Measurements from ENCODE around the gene BAMBI.

BAMBI gene

DNA sequence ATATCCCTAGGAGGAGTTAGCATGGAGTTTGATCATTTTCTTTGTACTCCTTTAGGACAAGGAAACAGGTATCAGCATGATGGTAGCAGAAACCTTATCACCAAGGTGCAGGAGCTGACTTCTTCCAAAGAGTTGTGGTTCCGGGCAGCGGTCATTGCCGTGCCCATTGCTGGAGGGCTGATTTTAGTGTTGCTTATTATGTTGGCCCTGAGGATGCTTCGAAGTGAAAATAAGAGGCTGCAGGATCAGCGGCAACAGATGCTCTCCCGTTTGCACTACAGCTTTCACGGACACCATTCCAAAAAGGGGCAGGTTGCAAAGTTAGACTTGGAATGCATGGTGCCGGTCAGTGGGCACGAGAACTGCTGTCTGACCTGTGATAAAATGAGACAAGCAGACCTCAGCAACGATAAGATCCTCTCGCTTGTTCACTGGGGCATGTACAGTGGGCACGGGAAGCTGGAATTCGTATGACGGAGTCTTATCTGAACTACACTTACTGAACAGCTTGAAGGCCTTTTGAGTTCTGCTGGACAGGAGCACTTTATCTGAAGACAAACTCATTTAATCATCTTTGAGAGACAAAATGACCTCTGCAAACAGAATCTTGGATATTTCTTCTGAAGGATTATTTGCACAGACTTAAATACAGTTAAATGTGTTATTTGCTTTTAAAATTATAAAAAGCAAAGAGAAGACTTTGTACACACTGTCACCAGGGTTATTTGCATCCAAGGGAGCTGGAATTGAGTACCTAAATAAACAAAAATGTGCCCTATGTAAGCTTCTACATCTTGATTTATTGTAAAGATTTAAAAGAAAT is 4.8 kb downstream of the BAMBI start:
- TF ChIP-seq ZNF274 (IDR thresholded peaks at IDR 0.05; ENCODE audit: low read depth, low read length): no peak
- no peak overlapping the region for H3K4me3 ChIP-seq (ENCODE audit: low read length)

DNA sequence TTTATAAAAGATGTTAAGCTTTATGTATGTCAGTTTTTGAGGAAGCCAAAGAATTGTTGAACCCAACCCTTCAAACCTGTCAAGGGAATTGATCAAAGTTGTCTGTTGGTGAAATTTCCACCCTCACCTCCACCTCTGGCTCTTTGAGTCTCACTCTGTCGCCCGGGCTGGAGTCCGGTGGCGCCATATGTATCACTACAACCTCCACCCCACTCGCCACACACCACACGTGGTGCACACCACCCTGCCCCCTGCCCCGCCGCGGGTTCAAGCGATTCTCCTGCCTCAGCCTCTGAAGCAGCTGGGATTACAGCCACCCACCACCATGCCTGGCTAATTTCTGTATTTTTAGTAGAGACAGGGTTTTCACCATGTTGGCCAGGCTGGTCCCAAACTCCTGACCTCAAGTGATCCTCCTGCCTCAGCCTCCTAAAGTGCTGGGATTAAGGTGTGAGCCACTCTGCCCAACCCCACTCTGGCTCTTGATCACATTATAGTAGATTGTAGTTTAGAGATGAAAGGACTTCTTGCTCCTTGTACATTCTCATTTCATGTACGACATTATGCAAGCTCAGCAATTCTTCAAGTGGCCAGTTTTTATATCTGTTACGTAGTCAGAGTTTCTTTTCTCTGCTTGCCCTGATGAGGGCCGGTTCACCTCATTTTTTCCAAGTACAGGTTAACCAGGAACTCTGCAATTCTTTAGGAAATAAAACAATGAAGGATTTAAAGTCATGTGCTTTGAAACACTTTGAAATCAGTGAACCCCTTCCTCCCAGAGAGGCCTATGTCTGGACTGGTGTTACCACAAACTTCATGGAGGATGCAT is 7.0 kb downstream of the BAMBI start:
- TF ChIP-seq ZNF274 (IDR thresholded peaks at IDR 0.05; ENCODE audit: low read depth, low read length): no peak
- no peak overlapping the region for H3K4me3 ChIP-seq (ENCODE audit: low read length)

DNA sequence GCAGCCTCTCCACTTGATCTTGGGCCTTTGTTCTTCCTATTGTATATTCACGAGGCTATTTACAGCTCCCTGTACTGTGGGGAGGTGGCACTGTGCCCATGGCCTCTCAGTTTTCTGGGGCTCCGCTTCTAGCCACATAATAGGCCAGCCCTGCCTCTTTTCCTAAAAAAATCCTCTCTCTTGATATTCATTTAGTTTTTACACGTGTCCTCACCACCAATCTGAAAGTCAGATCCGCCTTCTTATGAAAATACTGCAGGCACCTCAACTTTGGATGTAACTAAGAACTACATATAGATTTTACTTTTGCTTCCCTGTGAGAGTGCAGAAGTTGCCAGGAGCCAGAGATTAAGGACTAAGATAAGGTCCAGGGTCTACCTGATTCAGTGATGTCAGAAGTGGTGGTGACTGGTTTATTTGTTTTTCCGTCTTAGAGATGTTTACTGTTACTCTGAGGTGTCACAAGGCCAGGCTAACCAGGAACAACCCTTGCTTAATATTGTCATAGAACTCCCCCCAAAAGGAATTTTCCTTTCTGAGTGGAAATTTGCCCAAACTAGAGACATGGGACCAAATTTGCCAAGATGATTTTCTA is 7.8 kb downstream of the BAMBI start:
- no peak for TF ChIP-seq ZNF274 (IDR thresholded peaks at IDR 0.05; ENCODE audit: low read depth, low read length)
- H3K4me3 ChIP-seq (ENCODE audit: low read length): no peak overlapping the region

DNA sequence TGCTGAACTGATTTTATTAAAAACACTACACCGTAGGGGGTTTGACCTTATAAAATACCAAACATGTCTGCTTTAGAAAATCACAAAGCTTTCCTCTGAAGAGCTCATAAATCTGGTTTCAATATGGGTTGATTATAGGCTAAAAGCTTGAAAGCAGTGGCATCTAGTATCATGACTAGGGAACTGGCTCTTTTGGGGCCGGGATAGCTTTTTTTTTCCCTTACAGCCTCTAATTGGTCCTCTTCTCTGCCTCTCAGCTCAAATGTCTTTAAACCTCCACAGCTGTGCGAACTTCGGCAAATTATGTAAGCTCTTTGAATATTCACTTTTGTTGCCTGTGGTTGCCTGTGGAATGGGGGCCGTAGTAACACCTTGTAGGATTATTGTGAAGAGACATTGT is 8.4 kb downstream of the BAMBI start:
- H3K4me3 ChIP-seq (ENCODE audit: low read length): no peak overlapping the region
- no peak for TF ChIP-seq ZNF274 (IDR thresholded peaks at IDR 0.05; ENCODE audit: low read depth, low read length)

DNA sequence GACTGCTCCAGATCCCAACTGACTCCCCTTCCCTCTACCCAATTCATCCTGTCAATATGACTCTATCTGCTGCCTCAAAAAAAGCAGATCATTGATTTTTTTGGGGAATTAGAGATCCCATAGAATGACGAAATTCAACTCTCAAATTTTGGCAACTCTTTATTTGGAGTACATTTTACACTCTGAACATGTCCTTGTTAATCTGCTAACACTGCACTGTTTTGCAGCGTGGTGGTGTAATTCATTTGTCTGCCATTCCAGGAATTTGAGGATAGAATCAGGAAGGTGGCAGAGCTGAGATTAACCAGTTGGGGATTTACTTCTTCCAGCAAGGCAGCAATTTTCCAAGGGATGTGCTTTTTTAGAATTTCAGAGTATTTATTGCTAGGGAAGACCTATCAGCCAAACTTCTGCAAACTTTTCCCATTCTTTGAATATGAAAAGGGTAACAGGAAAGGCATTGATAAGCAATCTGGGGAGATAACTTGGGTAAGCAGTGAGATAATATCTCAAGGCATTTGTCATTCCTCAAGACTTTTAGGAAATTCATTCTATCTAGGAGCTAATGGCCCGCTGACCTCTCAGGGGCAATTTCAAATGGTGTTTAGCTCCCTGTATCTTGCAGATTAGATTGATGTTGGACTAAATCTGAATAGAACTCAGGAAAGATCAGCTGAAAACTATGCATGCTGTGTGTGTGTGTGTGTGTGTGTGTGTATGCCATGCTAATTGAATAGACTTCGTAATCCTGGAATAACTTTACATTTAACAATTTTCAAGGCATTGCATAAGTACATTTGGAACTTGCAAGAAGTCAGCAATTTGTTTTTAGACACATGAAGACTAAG is 9.7 kb downstream of the BAMBI start:
- H3K4me3 ChIP-seq (ENCODE audit: low read length): no peak overlapping the region
- TF ChIP-seq ZNF274 (IDR thresholded peaks at IDR 0.05; ENCODE audit: low read depth, low read length): no peak

DNA sequence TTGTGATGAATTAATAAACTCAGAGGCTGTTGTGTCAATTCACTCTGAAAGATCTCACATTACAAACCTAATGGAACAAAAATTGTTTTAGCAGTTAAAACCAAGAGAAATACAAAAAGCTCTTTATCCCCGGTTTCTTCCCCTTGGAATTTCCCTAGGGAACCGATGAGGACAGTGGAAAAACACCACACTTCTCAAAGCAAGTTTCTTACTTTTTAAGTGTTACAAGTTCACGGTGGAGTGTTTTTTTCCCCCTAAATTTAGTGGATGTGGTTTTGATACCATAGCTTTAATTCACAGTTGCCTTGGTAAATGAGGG is 10.3 kb downstream of the BAMBI start:
- no peak overlapping the region for H3K4me3 ChIP-seq (ENCODE audit: low read length)
- no peak for TF ChIP-seq ZNF274 (IDR thresholded peaks at IDR 0.05; ENCODE audit: low read depth, low read length)

DNA sequence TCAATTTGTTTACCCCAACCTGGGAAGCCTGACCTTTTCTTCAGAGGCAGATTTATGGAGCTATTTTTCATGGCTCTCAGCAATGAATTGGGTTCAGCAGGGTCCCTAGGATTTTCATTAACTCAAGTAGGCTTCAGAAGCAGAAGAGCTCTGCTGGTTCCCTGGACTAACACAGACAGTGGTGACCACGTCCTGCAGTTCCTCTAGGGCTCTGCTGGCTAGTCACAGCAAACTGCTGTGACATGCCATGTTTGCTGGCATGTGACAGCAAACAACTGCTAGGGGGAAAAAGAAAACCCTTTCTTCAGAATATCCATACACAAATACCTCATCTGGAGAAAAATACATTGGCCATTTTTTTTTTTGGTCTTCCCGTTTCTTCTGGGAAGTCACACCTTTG is 13.2 kb downstream of the BAMBI start:
- H3K4me3 ChIP-seq (ENCODE audit: low read length): no peak overlapping the region
- no peak for TF ChIP-seq ZNF274 (IDR thresholded peaks at IDR 0.05; ENCODE audit: low read depth, low read length)

DNA sequence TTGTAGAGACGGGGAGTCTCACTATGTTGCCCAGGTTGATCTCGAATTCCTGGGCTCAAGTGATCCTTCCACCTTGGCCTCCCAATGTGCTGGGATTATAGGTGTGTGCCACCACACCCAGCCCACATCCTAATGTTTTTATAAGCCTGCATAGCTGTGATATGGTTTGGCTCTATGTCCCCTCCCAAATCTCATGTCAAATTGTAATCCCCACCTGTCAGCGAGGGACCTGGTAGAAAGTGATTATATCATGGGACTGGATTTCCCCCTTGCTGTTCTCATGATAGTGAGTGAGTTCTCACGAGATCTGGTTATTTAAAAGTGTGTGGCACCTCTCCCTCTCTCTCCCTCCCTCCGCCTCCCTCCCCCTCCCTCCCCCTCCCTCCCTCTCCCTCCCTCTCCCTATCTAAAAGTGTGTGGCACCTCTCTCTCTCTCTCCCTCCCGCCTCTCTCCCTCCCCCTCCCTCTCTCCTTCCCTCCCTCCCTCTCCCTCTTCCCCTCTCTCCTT is 13.9 kb downstream of the BAMBI start:
- TF ChIP-seq ZNF274 (IDR thresholded peaks at IDR 0.05; ENCODE audit: low read depth, low read length): no peak
- H3K4me3 ChIP-seq (ENCODE audit: low read length): no peak overlapping the region

DNA sequence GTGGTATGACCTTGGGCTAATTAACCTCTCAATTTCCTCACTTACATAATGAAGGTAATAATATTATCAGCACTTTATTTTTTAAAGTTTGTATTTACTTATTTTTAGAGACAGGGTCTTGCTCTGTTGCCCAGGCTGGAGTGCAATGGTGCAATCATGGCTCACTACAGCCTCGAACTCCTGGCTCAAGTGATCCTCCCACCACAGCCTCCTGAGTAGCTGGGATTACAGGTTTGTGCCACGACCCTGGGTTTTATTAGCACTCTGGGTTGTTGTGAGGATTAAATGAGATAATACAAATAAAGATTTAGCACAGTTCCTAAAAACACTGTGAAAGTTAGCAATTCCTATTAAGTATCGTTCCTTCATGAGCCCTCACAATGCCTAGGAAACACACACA is 14.7 kb downstream of the BAMBI start:
- no peak for TF ChIP-seq ZNF274 (IDR thresholded peaks at IDR 0.05; ENCODE audit: low read depth, low read length)
- no peak overlapping the region for H3K4me3 ChIP-seq (ENCODE audit: low read length)

DNA sequence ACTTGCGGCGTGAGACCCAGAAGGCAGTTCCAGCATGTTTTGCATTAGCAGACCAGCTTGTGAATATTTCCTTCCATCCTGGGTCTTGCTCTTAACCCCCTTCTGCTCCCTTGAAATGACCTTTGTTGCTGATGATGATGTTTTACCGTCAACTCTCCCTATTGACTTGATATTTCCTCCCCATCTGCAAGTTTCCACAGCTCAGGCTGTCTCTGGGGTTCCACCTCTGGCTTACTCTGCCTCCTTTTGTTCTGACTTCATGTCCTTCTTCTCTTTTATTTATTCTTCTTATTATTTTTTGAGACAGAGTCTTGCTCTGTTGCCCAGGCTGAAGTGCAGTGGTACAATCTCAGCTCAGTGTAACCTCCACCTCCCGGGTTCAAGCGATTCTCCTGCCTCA is 17.2 kb downstream of the BAMBI start:
- TF ChIP-seq ZNF274 (IDR thresholded peaks at IDR 0.05; ENCODE audit: low read depth, low read length): no peak

DNA sequence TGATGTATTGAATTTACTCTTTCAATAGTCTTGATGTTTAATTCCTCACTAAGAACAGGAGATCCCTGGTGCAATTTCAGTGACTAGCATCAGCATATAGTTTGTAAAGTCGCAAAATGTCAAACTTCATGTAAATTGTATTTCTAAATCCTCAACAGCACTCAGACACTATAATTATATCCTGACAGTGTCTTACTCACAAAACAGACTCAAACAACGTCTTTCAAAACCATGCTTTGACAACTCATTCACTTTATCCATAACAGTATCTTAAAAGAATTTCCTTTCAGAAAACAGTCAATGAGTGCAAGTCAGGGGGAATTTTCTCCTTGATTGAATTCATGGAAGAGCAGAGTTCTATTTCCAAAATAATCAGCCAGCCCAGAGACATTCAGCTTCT is 20.8 kb downstream of the BAMBI start:
- no peak overlapping the region for H3K4me3 ChIP-seq (ENCODE audit: low read length)
- TF ChIP-seq ZNF274 (IDR thresholded peaks at IDR 0.05; ENCODE audit: low read depth, low read length): no peak

More for the DNA sequence above, 17.2 kb downstream of the BAMBI start:
- no peak overlapping the region for H3K4me3 ChIP-seq (ENCODE audit: low read length)

DNA sequence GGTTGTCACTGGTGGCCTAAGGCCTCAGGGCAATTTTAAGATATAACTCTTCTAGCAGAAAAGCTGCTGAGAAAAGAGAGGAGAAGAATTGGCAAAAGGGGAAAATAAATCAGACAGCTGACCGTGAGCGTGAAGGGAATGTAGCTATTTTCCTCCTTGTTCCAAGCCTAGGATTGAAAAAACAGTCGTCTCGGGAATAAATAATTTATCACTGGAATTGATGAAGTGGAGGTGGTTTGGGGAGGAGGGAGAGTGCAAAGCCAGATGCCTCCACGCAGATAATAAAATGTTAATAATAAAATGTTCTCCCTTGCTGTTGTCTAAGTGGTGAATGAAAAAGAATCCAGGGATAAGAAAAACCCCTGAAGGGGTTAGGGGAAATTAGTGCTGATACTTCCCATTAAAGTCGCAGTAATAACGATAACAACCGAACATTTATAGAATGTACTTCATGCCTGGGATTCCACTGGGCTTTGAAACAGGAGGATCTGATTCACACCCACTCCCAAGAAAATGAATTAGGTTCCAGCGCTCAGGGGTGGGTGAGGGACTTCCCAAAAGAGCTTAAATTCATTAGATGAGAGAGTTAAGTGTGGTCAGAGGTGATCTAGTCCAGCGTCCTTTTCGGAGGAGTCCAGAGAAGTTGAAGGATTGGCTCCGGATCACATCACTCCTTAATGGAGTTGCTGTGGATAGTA is 27.3 kb downstream of the BAMBI start:
- TF ChIP-seq ZNF274 (IDR thresholded peaks at IDR 0.05; ENCODE audit: low read depth, low read length): no peak
- no peak overlapping the region for H3K4me3 ChIP-seq (ENCODE audit: low read length)

DNA sequence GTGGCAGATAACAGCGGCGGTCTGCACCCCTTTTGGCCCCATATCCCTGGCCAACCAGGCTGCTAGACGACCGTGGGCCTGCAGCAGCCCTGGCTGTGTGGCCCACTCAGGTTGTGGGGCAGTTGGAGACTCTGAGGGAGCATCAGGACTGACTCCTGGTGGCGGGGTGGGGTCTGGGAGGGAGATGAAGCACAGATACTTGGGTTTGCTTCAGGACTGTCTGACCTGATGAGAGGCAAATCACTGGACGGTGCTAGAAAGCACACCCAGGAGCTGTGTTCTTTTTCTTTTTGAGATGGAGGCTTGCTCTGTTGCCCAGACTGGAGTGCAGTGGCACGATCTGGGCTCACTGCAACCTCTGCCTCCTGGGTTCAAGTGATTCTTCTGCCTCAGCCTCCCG is 28.2 kb downstream of the BAMBI start:
- no peak for TF ChIP-seq ZNF274 (IDR thresholded peaks at IDR 0.05; ENCODE audit: low read depth, low read length)

More for the DNA sequence above, 28.2 kb downstream of the BAMBI start:
- H3K4me3 ChIP-seq (ENCODE audit: low read length): no peak overlapping the region
